HG02943 (cell line): ENCODE measurements around the gene TRAF1.

ENCODE experiments used
- ATAC-seq: cut with Tn5 transposase; IDR thresholded peaks from one replicate; pipeline ENCODE4 v1.9.1; 2021; ENCODE audit warnings: mild to moderate bottlenecking, low read depth, moderate library complexity; ENCODE audit not compliant: unreplicated experiment

The TRAF1 gene

GRCh38 chr9:120854596-120855327 is 71.8 kb downstream of the TRAF1 start:
- no peak for ATAC-seq

GRCh38 chr9:120853198-120853597 is 73.4 kb downstream of the TRAF1 start:
- no peak for ATAC-seq
